HepG2 (cell line): ENCODE data around the gene LPCAT4.

Source experiments
- CHCHD3 ChIP-seq: sonication (generic); formaldehyde crosslinking; IDR thresholded peaks from 2 replicates; pipeline ENCODE4 v1.8.0; 2022; ENCODE audit warnings: mild to moderate bottlenecking, missing genetic modification reagents, moderate library complexity
- HOXA5 ChIP-seq: sonication (generic); formaldehyde crosslinking; IDR thresholded peaks from 2 replicates; pipeline ENCODE4 v1.4.0; 2020; ENCODE audit warnings: missing genetic modification reagents
- MAZ ChIP-seq, 2 experiments: sonication (generic) in 1 of 2; formaldehyde crosslinking in 1 of 2; IDR thresholded peaks; 2 replicates each; pipeline versions ENCODE4 v1.5.0 to v1.6.1; 2012 to 2020; ENCODE audit warnings: low read depth in 2 of 2, mild to moderate bottlenecking in 2 of 2, borderline replicate concordance in 1 of 2, improper control_type of control experiment in 1 of 2, low read length in 1 of 2, missing genetic modification reagents in 1 of 2, moderate library complexity in 1 of 2
- SRSF9 ChIP-seq: fragments of 200-400 bp; formaldehyde crosslinking; IDR thresholded peaks from 2 replicates; pipeline ENCODE4 v1.6.1; 2018; ENCODE audit warnings: borderline replicate concordance, mild to moderate bottlenecking, low read depth, low read length; ENCODE audit not compliant: insufficient read depth, poor library complexity, severe bottlenecking
- TOE1 ChIP-seq: sonication (generic); formaldehyde crosslinking; IDR thresholded peaks from 2 replicates; pipeline ENCODE4 v1.4.0; 2020; ENCODE audit warnings: mild to moderate bottlenecking, missing genetic modification reagents
- TF ChIP-seq, protein P1 (sequence below): sonication (generic); formaldehyde crosslinking; IDR thresholded peaks from 2 replicates; pipeline ENCODE4 v1.4.0; 2020; ENCODE audit warnings: missing genetic modification reagents
- TF ChIP-seq, protein P2 (sequence below): sonication (generic); formaldehyde crosslinking; IDR thresholded peaks from 2 replicates; pipeline ENCODE4 v1.5.0; 2020; ENCODE audit warnings: mild to moderate bottlenecking, missing genetic modification reagents, moderate library complexity
- TF ChIP-seq, protein P3 (sequence below): sonication (generic); formaldehyde crosslinking; IDR thresholded peaks from 2 replicates; pipeline ENCODE4 v1.5.0; 2020; ENCODE audit warnings: missing genetic modification reagents
- TF ChIP-seq, protein P4 (sequence below): sonication (generic); formaldehyde crosslinking; IDR thresholded peaks from 2 replicates; pipeline ENCODE4 v1.5.0; 2020; ENCODE audit warnings: missing genetic modification reagents, mild to moderate bottlenecking, borderline replicate concordance

DNA sequence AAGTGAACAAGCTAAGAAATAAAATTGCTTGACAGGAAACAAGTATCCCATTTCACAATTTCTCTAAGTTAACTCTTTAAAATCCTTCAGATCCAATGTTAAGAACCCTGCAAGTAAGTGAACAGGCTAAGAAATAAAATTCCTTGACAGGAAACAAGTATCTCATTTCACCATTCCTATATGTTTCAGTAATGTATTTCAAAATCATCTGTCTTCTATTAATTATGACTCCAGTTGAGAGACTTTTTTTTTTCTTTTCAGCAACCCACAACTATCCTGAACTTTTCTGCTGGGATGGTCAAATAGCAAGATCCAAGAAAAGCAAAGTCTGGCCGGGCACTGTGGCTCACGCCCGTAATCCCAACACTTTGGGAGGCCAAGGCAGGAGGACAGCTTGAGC is 27.1 kb downstream of the LPCAT4 start:
- TF ChIP-seq CHCHD3 (no peak), SRSF9 (no peak), TOE1 (no peak), MAZ (IDR thresholded peaks at IDR 0.05; ENCODE audit: borderline replicate concordance, low read depth, low read length) (no peak), MAZ (CRISPR knock-in tag; IDR thresholded peaks at IDR 0.05; ENCODE audit: low read depth) (no peak), HOXA5 (CRISPR knock-in tag) (no peak)
- TF ChIP-seq, protein P1, sequence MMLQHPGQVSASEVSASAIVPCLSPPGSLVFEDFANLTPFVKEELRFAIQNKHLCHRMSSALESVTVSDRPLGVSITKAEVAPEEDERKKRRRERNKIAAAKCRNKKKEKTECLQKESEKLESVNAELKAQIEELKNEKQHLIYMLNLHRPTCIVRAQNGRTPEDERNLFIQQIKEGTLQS = no peak
- TF ChIP-seq, protein P2, sequence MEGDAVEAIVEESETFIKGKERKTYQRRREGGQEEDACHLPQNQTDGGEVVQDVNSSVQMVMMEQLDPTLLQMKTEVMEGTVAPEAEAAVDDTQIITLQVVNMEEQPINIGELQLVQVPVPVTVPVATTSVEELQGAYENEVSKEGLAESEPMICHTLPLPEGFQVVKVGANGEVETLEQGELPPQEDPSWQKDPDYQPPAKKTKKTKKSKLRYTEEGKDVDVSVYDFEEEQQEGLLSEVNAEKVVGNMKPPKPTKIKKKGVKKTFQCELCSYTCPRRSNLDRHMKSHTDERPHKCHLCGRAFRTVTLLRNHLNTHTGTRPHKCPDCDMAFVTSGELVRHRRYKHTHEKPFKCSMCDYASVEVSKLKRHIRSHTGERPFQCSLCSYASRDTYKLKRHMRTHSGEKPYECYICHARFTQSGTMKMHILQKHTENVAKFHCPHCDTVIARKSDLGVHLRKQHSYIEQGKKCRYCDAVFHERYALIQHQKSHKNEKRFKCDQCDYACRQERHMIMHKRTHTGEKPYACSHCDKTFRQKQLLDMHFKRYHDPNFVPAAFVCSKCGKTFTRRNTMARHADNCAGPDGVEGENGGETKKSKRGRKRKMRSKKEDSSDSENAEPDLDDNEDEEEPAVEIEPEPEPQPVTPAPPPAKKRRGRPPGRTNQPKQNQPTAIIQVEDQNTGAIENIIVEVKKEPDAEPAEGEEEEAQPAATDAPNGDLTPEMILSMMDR (CRISPR knock-in tag) = no peak
- TF ChIP-seq, protein P3, sequence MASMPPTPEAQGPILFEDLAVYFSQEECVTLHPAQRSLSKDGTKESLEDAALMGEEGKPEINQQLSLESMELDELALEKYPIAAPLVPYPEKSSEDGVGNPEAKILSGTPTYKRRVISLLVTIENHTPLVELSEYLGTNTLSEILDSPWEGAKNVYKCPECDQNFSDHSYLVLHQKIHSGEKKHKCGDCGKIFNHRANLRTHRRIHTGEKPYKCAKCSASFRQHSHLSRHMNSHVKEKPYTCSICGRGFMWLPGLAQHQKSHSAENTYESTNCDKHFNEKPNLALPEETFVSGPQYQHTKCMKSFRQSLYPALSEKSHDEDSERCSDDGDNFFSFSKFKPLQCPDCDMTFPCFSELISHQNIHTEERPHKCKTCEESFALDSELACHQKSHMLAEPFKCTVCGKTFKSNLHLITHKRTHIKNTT = no peak
- TF ChIP-seq, protein P4, sequence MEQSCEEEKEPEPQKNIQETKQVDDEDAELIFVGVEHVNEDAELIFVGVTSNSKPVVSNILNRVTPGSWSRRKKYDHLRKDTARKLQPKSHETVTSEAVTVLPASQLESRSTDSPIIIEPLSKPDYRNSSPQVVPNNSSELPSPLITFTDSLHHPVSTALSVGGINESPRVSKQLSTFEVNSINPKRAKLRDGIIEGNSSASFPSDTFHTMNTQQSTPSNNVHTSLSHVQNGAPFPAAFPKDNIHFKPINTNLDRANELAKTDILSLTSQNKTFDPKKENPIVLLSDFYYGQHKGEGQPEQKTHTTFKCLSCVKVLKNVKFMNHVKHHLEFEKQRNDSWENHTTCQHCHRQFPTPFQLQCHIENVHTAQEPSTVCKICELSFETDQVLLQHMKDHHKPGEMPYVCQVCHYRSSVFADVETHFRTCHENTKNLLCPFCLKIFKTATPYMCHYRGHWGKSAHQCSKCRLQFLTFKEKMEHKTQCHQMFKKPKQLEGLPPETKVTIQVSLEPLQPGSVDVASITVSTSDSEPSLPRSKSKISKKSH (CRISPR knock-in tag) = no peak
